Calu3 (cell line): ENCODE results near the gene AQP6. TPM values are rescaled to one million over a fixed set of nuclear protein-coding genes. Genes with fewer than 3 reads are reported as not detected.

Source experiments
- BruUV-seq: library from RNA; stranded (reverse); fragments of 400-500 nt; replicated peaks from 2 replicates; lab custom pipeline; 2021; lab: Mats Ljungman, UMichigan
- CTCF ChIA-PET: fragments of 300-600 bp; sonication (Branson Sonifier 250); formaldehyde crosslinking; loops from one replicate; lab custom pipeline; 2022; ENCODE audit warnings: antibody characterized with exemption; lab: Charles Lee
- DNase-seq: peaks from one replicate; pipeline ENCODE4 v3.0.0; 2022
- H3K27ac Mint-ChIP-seq: one replicate; pipeline ENCODE4 v1.8.0; 2022; ENCODE audit warnings: mixed read lengths; ENCODE audit not compliant: unreplicated experiment
- H3K27me3 Mint-ChIP-seq: one replicate; pipeline ENCODE4 v1.8.0; 2022; ENCODE audit warnings: mixed read lengths; ENCODE audit not compliant: unreplicated experiment
- H3K36me3 Mint-ChIP-seq: one replicate; pipeline ENCODE4 v1.8.0; 2022; ENCODE audit warnings: mild to moderate bottlenecking, moderate library complexity, mixed read lengths; ENCODE audit not compliant: insufficient read depth, unreplicated experiment
- H3K4me1 Mint-ChIP-seq: one replicate; pipeline ENCODE4 v1.8.0; 2022; ENCODE audit warnings: mild to moderate bottlenecking, low read depth, mixed read lengths; ENCODE audit not compliant: unreplicated experiment
- H3K4me3 Mint-ChIP-seq: one replicate; pipeline ENCODE4 v1.8.0; 2022; ENCODE audit warnings: mild to moderate bottlenecking, low read depth, moderate library complexity, mixed read lengths; ENCODE audit not compliant: unreplicated experiment
- H3K9me3 Mint-ChIP-seq: one replicate; pipeline ENCODE4 v1.8.0; 2022; ENCODE audit warnings: low read depth, mixed read lengths; ENCODE audit not compliant: unreplicated experiment
- intact Hi-C: fragments of 100-400 bp; cut with micrococcal nuclease; formaldehyde crosslinking; loops from one replicate; pipeline ENCODE4 v1.10.0; 2022; ENCODE audit not compliant: unreplicated experiment
- total RNA-seq: library from RNA; stranded (reverse); gene quantifications from 2 replicates; pipeline ENCODE4 v1.2.3, GENCODE V29; 2022
- TF ChIP-seq, protein P1 (sequence below): fragments of 200-600 bp; IDR thresholded peaks from one replicate; pipeline ENCODE4 v1.8.0; 2022; ENCODE audit warnings: antibody characterized with exemption; ENCODE audit not compliant: unreplicated experiment

AQP6 gene
- total RNA-seq, 1 experiment from 2014 or later: 0.94 TPM

DNA sequence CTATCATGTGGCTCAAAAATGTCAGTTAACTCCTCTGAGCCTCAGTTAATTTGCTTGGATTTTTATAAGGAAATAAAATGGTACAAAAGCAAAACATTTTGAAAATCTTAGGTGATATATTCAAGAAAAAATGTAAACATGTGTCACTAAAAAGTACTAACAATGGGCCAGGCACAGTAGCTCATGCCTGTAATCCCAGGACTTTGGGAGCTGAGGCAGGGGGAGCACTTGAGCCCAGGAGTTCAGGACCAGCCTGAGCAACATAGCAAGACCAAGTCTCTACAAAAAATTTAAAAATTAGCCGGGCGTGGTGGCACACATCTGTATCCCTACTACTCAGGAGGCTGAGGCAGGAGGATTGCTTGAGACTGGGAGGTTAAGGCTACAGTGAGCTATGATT is 25.7 kb downstream of the AQP6 start:
- no TSS peak for BruUV-seq
- intact Hi-C loops: no loop called here
- no peak overlapping the region for H3K4me3 Mint-ChIP-seq
- H3K27ac Mint-ChIP-seq: no peak overlapping the region
- TF ChIP-seq, protein P1, sequence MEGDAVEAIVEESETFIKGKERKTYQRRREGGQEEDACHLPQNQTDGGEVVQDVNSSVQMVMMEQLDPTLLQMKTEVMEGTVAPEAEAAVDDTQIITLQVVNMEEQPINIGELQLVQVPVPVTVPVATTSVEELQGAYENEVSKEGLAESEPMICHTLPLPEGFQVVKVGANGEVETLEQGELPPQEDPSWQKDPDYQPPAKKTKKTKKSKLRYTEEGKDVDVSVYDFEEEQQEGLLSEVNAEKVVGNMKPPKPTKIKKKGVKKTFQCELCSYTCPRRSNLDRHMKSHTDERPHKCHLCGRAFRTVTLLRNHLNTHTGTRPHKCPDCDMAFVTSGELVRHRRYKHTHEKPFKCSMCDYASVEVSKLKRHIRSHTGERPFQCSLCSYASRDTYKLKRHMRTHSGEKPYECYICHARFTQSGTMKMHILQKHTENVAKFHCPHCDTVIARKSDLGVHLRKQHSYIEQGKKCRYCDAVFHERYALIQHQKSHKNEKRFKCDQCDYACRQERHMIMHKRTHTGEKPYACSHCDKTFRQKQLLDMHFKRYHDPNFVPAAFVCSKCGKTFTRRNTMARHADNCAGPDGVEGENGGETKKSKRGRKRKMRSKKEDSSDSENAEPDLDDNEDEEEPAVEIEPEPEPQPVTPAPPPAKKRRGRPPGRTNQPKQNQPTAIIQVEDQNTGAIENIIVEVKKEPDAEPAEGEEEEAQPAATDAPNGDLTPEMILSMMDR: no peak
- no peaks in the 10 kb centered on the region for H3K27me3 Mint-ChIP-seq
- H3K4me1 Mint-ChIP-seq: no peaks in the 10 kb centered on the region
- no peaks in the 10 kb centered on the region for H3K9me3 Mint-ChIP-seq
- CTCF ChIA-PET: no interaction called here
- H3K36me3 Mint-ChIP-seq: peaks cover 11% of the 10 kb centered on the region
- no peak for DNase-seq

DNA sequence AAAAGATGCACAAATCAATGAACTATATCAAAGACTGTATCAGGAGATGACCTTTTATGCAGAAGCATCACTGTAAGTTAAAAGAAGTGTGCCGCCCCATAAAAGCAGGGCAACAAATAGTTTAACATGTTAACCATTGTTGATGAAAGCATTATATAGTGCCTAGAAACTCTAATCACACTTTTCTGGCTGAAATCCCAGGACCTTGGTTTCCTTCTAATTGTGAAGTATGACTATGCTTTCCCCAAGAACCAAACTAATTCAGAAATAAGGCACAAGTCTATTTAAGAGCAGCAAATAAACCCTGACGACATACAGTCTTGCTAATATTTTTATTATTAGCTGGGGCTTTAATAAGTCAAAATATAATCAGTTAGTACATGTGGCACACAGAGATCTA is 30.8 kb downstream of the AQP6 start:
- no peaks in the 10 kb centered on the region for H3K27me3 Mint-ChIP-seq
- BruUV-seq: no TSS peak
- no peak overlapping the region for H3K27ac Mint-ChIP-seq
- no peaks in the 10 kb centered on the region for H3K9me3 Mint-ChIP-seq
- H3K36me3 Mint-ChIP-seq: peaks cover 5% of the 10 kb centered on the region
- H3K4me3 Mint-ChIP-seq: no peak overlapping the region
- DNase-seq: no peak
- TF ChIP-seq, protein P1: no peak
- no peaks in the 10 kb centered on the region for H3K4me1 Mint-ChIP-seq
- CTCF ChIA-PET: no interaction called here
- intact Hi-C loops: no loop called here

DNA sequence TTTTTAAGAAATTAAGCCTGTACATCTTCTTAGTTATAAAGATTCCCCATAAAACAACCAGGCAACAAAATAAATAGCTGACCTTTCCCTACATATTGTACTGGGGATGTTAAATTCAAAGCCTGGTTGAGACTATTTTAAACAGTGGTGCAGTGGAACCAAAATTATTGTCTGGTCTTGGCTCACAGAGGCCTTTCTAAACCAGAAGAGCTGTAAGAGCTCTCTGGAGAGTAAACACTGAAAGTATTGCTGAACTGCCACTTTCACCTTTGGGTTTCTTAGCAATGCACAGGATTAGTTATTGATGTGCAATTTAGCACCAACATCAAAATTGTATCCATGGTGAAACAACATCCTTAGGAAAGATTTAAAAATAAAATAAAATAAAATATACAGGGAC is 31.9 kb downstream of the AQP6 start:
- H3K27ac Mint-ChIP-seq: no peak overlapping the region
- DNase-seq: no peak
- CTCF ChIA-PET: interaction anchor here (0.5 kb wide), 1 partner anchor 86 kb away, joined by 3 read pairs; no protein-coding TSS in a partner anchor
- H3K4me3 Mint-ChIP-seq: no peak overlapping the region
- no peaks in the 10 kb centered on the region for H3K27me3 Mint-ChIP-seq
- intact Hi-C loops: no loop called here
- H3K36me3 Mint-ChIP-seq: peaks cover 11% of the 10 kb centered on the region
- no peaks in the 10 kb centered on the region for H3K9me3 Mint-ChIP-seq
- H3K4me1 Mint-ChIP-seq: no peaks in the 10 kb centered on the region
- BruUV-seq: no TSS peak
- TF ChIP-seq, protein P1: no peak

DNA sequence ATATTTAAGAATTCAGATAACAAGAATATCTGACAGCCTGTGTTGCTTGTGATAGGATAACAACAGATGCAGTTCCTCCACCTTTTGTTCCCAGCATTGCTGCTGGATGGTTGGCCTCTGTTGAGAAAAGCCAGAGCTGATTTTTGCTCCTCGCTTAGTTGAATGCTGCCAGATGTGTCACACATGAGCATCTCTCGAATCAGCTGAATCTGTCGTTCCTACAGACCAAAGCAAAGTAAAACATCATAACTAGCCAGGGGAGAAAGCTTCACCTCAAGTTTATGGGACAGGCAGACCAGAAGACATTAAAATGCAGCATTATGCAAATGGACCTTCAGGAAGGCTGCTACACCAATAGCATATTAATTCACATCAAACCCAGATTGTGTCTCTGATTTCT is 32.4 kb downstream of the AQP6 start:
- no peak for DNase-seq
- CTCF ChIA-PET: no interaction called here
- TF ChIP-seq, protein P1: no peak
- no TSS peak for BruUV-seq
- Mint-ChIP-seq H3K27ac (no peak overlapping the region), H3K4me1 (no peaks in the 10 kb centered on the region), H3K9me3 (no peaks in the 10 kb centered on the region), H3K27me3 (no peaks in the 10 kb centered on the region), H3K4me3 (no peak overlapping the region), H3K36me3 (peaks cover 13% of the 10 kb centered on the region)
- intact Hi-C loops: no loop called here
